Measurements from ENCODE around the gene FANK1. TPM values are rescaled to one million over a fixed set of nuclear protein-coding genes. Genes with fewer than 3 reads are reported as not detected.

Gene FANK1
- total RNA-seq, 2 donors from 2014 or later, result 5.8 to 6.9 TPM

GRCh38 chr10:125985557-125986240 is 89.3 kb downstream of the FANK1 start:
- Histone ChIP-seq H3K9ac (ENCODE audit: low read depth in 2 of 2, low read length in 2 of 2) (no peak overlapping the region), H3K36me3 (no peaks in the 10 kb centered on the region), H3K9me3 (no peaks in the 10 kb centered on the region), H3K4me3 (no peak overlapping the region), H3K4me1 (no peaks in the 10 kb centered on the region), H3K27me3 (no peaks in the 10 kb centered on the region), H3K27ac (no peak overlapping the region)
- no peak for TF ChIP-seq CTCF (IDR thresholded peaks at IDR 0.05)
- intact Hi-C loops (cut with DNase I), result loop anchor here (10.0 kb wide), 1 partner anchor 769 kb away; no protein-coding TSS in a partner anchor
- no peak for DNase-seq

GRCh38 chr10:125989791-125990190 is 93.4 kb downstream of the FANK1 start:
- no peaks in the 10 kb centered on the region for H3K9me3 ChIP-seq

GRCh38 chr10:125990974-125991373 is 94.6 kb downstream of the FANK1 start:
- H3K27me3 ChIP-seq, result no peaks in the 10 kb centered on the region
- intact Hi-C loops (cut with DNase I), result no loop called here
- H3K9me3 ChIP-seq, result no peaks in the 10 kb centered on the region
- no peak for DNase-seq
- H3K27ac ChIP-seq, result no peak overlapping the region
- H3K4me3 ChIP-seq, result no peak overlapping the region
- H3K4me1 ChIP-seq, result no peaks in the 10 kb centered on the region
- H3K9ac ChIP-seq (ENCODE audit: low read depth in 2 of 2, low read length in 2 of 2), result no peak overlapping the region
- TF ChIP-seq CTCF (IDR thresholded peaks at IDR 0.05), result no peak
- no peaks in the 10 kb centered on the region for H3K36me3 ChIP-seq

More at GRCh38 chr10:125989791-125990190, 93.4 kb downstream of the FANK1 start:
- intact Hi-C loops (cut with DNase I), result loop anchor here (10.0 kb wide), 1 partner anchor 765 kb away; no protein-coding TSS in a partner anchor
- no peak for TF ChIP-seq CTCF (IDR thresholded peaks at IDR 0.05)
- H3K4me3 ChIP-seq, result no peak overlapping the region
- no peaks in the 10 kb centered on the region for H3K36me3 ChIP-seq
- H3K9ac ChIP-seq (ENCODE audit: low read depth in 2 of 2, low read length in 2 of 2), result no peak overlapping the region
- DNase-seq, result no peak
- no peaks in the 10 kb centered on the region for H3K27me3 ChIP-seq
- H3K27ac ChIP-seq, result no peak overlapping the region
- no peaks in the 10 kb centered on the region for H3K4me1 ChIP-seq

GRCh38 chr10:125991392-125991791 is 95.0 kb downstream of the FANK1 start:
- H3K27ac ChIP-seq, result no peak overlapping the region
- H3K9me3 ChIP-seq, result no peaks in the 10 kb centered on the region
- no peak overlapping the region for H3K9ac ChIP-seq (ENCODE audit: low read depth in 2 of 2, low read length in 2 of 2)
- no peaks in the 10 kb centered on the region for H3K4me1 ChIP-seq
- H3K36me3 ChIP-seq, result no peaks in the 10 kb centered on the region
- no peak for TF ChIP-seq CTCF (IDR thresholded peaks at IDR 0.05)
- intact Hi-C loops (cut with DNase I), result no loop called here
- H3K27me3 ChIP-seq, result no peaks in the 10 kb centered on the region
- no peak overlapping the region for H3K4me3 ChIP-seq
- DNase-seq, result no peak

- no peak overlapping the region for H3K27ac ChIP-seq
- no peak overlapping the region for H3K4me3 ChIP-seq
- H3K9ac ChIP-seq (ENCODE audit: low read depth in 2 of 2, low read length in 2 of 2), result no peak overlapping the region
- TF ChIP-seq CTCF (IDR thresholded peaks at IDR 0.05), result no peak
- intact Hi-C loops (cut with DNase I), result no loop called here
- no peaks in the 10 kb centered on the region for H3K27me3 ChIP-seq
- no peaks in the 10 kb centered on the region for H3K9me3 ChIP-seq
- H3K4me1 ChIP-seq, result no peaks in the 10 kb centered on the region
- no peak for DNase-seq
- no peaks in the 10 kb centered on the region for H3K36me3 ChIP-seq
These were observed 95.9 kb downstream of the FANK1 start for GRCh38 chr10:125992254-125992653.
